PC-9 (cell line): ENCODE results near the gene RTN4RL1. TPM values are rescaled to one million over a fixed set of nuclear protein-coding genes. Genes with fewer than 3 reads are reported as not detected.

Experiments used
- BruUV-seq: library from RNA; stranded (reverse); fragments of 400-500 nt; replicated peaks from 2 replicates; lab custom pipeline; 2021; lab: Mats Ljungman, UMichigan
- CTCF ChIA-PET: fragments of 300-600 bp; sonication (Branson Sonifier 250); formaldehyde crosslinking; loops from one replicate; lab custom pipeline; 2022; ENCODE audit warnings: antibody characterized with exemption; lab: Charles Lee
- POLR2A ChIA-PET: fragments of 300-600 bp; sonication (Branson Sonifier 250); formaldehyde crosslinking; loops from one replicate; lab custom pipeline; 2022; ENCODE audit warnings: antibody characterized with exemption; ENCODE audit not compliant: unreplicated experiment; lab: Charles Lee
- DNase-seq, 2 experiments: peaks; one replicate each; pipeline versions ENCODE4 v3.0.0 to v3.0.0-alpha.2; 2015 to 2022; ENCODE audit warnings: mixed read lengths in 1 of 2
- H2AFZ ChIP-seq: fragments of 200-600 bp; sonication (generic); 2 replicates; pipeline ENCODE4 v1.8.1; 2017; ENCODE audit warnings: antibody characterized with exemption
- H3F3A ChIP-seq: fragments of 200-600 bp; sonication (generic); 2 replicates; pipeline ENCODE4 v1.8.1; 2017; ENCODE audit warnings: antibody characterized with exemption, mild to moderate bottlenecking, low read depth; ENCODE audit not compliant: insufficient read depth
- H3K27ac ChIP-seq: fragments of 200-600 bp; sonication (generic); 2 replicates; pipeline ENCODE4 v1.6.1; 2016; ENCODE audit warnings: mixed run types
- H3K27me3 ChIP-seq: fragments of 200-600 bp; sonication (generic); 2 replicates; pipeline ENCODE4 v1.6.1; 2016; ENCODE audit warnings: low read depth, mixed run types; ENCODE audit not compliant: insufficient read depth
- H3K36me3 ChIP-seq: fragments of 200-600 bp; sonication (generic); 2 replicates; pipeline ENCODE4 v1.6.1; 2016; ENCODE audit warnings: low read depth, mixed run types
- H3K4me1 ChIP-seq: fragments of 200-600 bp; sonication (generic); replicated peaks from 2 replicates; pipeline ENCODE4 v1.6.1; 2016; ENCODE audit warnings: mixed run types; ENCODE audit not compliant: insufficient read depth
- H3K4me2 ChIP-seq: fragments of 200-600 bp; sonication (generic); 2 replicates; pipeline ENCODE4 v1.6.1; 2017; ENCODE audit warnings: mixed run types
- H3K4me3 ChIP-seq: fragments of 200-600 bp; sonication (generic); 2 replicates; pipeline ENCODE4 v1.6.1; 2016; ENCODE audit warnings: mixed run types
- H3K79me2 ChIP-seq: fragments of 200-600 bp; sonication (generic); 2 replicates; pipeline ENCODE4 v1.6.1; 2017; ENCODE audit warnings: low read depth, mixed run types
- H3K9me2 ChIP-seq: fragments of 200-600 bp; sonication (generic); 2 replicates; pipeline ENCODE4 v1.8.1; 2017; ENCODE audit warnings: mild to moderate bottlenecking; ENCODE audit not compliant: insufficient read depth
- H3K9me3 ChIP-seq: fragments of 200-600 bp; sonication (generic); 2 replicates; pipeline ENCODE4 v1.8.1; 2016; ENCODE audit warnings: low read depth; ENCODE audit not compliant: insufficient read depth
- H4K20me1 ChIP-seq: fragments of 200-600 bp; sonication (generic); 2 replicates; pipeline ENCODE4 v1.8.1; 2017; ENCODE audit not compliant: insufficient read depth
- EZH2 ChIP-seq: fragments of 200-600 bp; sonication (generic); IDR thresholded peaks from 2 replicates; pipeline ENCODE4 v1.8.0; 2017; ENCODE audit warnings: antibody characterized with exemption, low read depth
- intact Hi-C: fragments of 100-400 bp; cut with micrococcal nuclease; formaldehyde crosslinking; loops from one replicate; pipeline ENCODE4 v1.10.0; 2022; ENCODE audit not compliant: unreplicated experiment
- total RNA-seq: library from RNA; stranded (reverse); gene quantifications from 2 replicates; pipeline ENCODE4 v1.2.3, GENCODE V29; 2021
- TF ChIP-seq, protein P1 (sequence below): fragments of 200-600 bp; sonication (generic); conservative IDR thresholded peaks from 2 replicates; pipeline ENCODE4 v1.6.1; 2017; ENCODE audit warnings: mixed run types, antibody characterized with exemption, mild to moderate bottlenecking, moderate library complexity

The RTN4RL1 gene
- total RNA-seq, 1 experiment from 2014 or later, result 0.13 TPM

DNA sequence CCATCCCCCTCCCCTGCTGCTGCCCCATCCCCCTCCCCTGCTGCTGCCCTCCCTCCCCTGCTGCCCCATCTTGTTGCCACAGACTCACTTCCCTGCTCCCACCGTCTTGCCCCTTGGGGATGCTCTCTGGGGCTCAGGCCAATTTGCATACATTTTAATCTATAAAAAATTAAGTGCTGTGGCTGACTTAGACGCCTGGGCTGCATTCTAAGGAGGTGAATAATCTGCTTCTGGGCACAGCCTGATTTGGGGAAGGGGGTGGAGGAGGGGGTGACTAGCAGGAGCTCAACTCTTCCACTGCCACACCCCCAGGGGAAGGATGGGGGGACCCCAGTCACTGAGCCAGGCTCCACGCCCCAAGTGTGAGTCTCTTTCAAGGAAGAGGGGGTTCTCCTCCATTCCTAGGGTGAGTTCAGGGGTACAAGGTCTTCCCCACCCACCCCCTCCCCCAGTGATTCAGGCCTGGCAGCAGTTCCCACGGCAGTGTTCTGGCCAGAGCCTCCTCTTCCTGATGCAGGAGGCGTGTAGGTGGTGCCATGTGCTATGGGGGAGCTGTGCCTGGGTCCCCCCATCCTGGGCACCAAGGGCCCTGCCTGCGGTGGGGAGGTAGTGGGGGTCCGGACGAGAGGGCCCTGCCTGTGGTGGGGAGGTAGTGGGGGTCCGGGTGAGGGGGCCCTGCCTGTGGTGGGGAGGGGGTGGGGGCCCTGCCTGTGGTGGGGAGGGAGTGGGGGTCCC, 9.8 kb upstream of the RTN4RL1 start:
- Histone ChIP-seq H3K4me2 (no peak overlapping the region), H3K9me2 (no peaks in the 10 kb centered on the region), H2AFZ (no peak overlapping the region), H3K36me3 (no peaks in the 10 kb centered on the region; the same call in 1 of the 2 replicates), H3F3A (peaks cover 14% of the 10 kb centered on the region; the same call in 1 of the 2 replicates), H3K27me3 (no peaks in the 10 kb centered on the region), H3K4me3 (no peak overlapping the region), H3K79me2 (peaks cover 14% of the 10 kb centered on the region), H3K4me1 (peaks cover 12% of the 10 kb centered on the region), H4K20me1 (peaks cover 18% of the 10 kb centered on the region), H3K9me3 (no peaks in the 10 kb centered on the region), H3K27ac (no peak overlapping the region)
- TF ChIP-seq EZH2, result no peak
- TF ChIP-seq, protein P1, sequence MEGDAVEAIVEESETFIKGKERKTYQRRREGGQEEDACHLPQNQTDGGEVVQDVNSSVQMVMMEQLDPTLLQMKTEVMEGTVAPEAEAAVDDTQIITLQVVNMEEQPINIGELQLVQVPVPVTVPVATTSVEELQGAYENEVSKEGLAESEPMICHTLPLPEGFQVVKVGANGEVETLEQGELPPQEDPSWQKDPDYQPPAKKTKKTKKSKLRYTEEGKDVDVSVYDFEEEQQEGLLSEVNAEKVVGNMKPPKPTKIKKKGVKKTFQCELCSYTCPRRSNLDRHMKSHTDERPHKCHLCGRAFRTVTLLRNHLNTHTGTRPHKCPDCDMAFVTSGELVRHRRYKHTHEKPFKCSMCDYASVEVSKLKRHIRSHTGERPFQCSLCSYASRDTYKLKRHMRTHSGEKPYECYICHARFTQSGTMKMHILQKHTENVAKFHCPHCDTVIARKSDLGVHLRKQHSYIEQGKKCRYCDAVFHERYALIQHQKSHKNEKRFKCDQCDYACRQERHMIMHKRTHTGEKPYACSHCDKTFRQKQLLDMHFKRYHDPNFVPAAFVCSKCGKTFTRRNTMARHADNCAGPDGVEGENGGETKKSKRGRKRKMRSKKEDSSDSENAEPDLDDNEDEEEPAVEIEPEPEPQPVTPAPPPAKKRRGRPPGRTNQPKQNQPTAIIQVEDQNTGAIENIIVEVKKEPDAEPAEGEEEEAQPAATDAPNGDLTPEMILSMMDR, result no peak
- ChIA-PET CTCF (interaction anchor here (0.8 kb wide), 1 partner anchor 153 kb away, joined by 6 read pairs; no protein-coding TSS in a partner anchor), POLR2A (no interaction called here)
- no TSS peak for BruUV-seq
- DNase-seq, result no peak
- intact Hi-C loops, result no loop called here

DNA sequence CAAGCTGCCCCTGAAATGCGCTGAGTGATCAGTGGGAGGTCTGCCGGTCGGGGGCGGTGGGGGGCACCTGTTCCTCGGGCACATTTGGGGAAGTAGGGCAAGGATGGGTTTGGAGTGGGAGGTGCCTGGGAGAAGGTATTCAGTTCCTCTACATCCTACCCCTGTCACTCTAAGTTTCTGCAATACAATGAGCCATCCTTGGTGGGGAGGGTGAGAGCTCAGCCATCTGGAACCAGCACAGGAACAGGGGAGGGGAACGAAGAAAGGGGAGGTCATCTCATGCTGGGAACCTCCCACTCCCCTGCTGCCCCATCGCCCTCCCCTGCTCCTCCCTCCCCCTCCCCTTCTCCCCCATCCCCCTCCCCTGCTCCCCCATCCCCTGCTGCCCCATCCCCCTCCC, 9.0 kb upstream of the RTN4RL1 start:
- no peak for TF ChIP-seq EZH2
- TF ChIP-seq, protein P1, result no peak
- BruUV-seq, result no TSS peak
- Histone ChIP-seq H3K79me2 (peaks cover 14% of the 10 kb centered on the region), H3K9me3 (no peaks in the 10 kb centered on the region), H3K36me3 (no peaks in the 10 kb centered on the region; the same call in 1 of the 2 replicates), H3K4me1 (peaks cover 15% of the 10 kb centered on the region), H3K4me3 (no peak overlapping the region), H3K4me2 (no peak overlapping the region), H2AFZ (no peak overlapping the region), H3K27me3 (no peaks in the 10 kb centered on the region), H3F3A (peaks cover 13% of the 10 kb centered on the region; the same call in 1 of the 2 replicates), H4K20me1 (peaks cover 18% of the 10 kb centered on the region), H3K27ac (no peak overlapping the region), H3K9me2 (no peaks in the 10 kb centered on the region)
- DNase-seq, result no peak
- ChIA-PET CTCF (no interaction called here), POLR2A (no interaction called here)
- intact Hi-C loops, result no loop called here

DNA sequence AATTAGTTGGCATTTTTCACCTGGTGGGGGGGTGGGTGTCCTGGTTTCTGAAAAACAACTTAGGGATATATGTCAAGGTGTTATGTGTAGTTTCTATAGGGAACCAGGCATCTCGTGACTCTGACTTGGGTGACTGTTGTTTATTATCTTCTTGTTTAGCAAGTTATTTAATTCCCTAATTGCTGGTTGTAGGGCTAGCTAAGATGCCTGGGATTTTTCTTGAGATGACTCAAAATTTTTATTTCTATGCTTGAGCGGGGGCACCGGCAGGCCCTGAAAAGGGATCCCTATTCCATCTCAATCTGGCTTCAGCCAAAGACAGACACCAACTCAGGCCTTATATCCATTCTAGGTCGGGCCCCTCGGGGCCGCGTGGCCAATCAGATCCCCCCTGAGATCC, 8.0 kb upstream of the RTN4RL1 start:
- Histone ChIP-seq H3F3A (peaks cover 13% of the 10 kb centered on the region; the same call in 1 of the 2 replicates), H3K27me3 (no peaks in the 10 kb centered on the region), H3K9me2 (no peaks in the 10 kb centered on the region), H3K4me3 (no peak overlapping the region), H3K27ac (0 out of 2 replicates have a peak overlapping the region, but pooled peaks have one; percentile 23), H3K36me3 (no peaks in the 10 kb centered on the region; the same call in 1 of the 2 replicates), H2AFZ (no peak overlapping the region), H3K9me3 (no peaks in the 10 kb centered on the region), H3K4me1 (peaks cover 15% of the 10 kb centered on the region), H4K20me1 (peaks cover 18% of the 10 kb centered on the region), H3K79me2 (peaks cover 14% of the 10 kb centered on the region), H3K4me2 (no peak overlapping the region)
- TF ChIP-seq EZH2, result no peak
- TF ChIP-seq, protein P1, result no peak
- ChIA-PET POLR2A (no interaction called here), CTCF (no interaction called here)
- no peak for DNase-seq
- no TSS peak for BruUV-seq
- intact Hi-C loops, result no loop called here
